ENCODE data around the gene OR7G1. TPM values are rescaled to one million over a fixed set of nuclear protein-coding genes. Genes with fewer than 3 reads are reported as not detected.
"Not testable (repeated sequence)": the region's sequence is repeated elsewhere in the genome, so short reads cannot be mapped to it uniquely, and the experiment has no call there.

The OR7G1 gene
- total RNA-seq, 1 experiment from 2014 or later: not detected

DNA sequence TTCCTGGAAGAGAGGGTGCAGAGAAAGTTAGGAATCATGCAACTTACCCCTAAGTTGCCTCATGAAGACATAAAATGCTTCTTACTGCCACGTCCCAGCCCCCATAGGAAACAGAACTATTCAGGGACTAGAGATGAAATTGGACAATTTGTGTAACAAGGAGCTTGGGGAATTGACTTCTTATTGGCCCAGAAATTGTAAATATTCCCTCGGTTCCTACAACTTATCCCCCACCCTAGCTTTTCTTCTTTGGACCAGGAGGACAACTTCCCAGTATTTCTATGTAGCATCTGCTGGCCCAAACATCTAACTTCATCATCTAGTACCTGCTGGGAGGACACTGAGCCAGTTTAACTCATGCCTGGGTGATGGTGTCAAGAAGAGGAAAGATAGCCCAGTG is 28.8 kb downstream of the OR7G1 start, which contains the start of gene OR1M1:
OR1M1 (plus strand) TSS at position 301 of the 400 bp plus-strand sequence. CDS start 6,184 bp downstream, outside the sequence.
- DNase-seq (ENCODE audit: extremely low read depth, low read depth): no peak

DNA sequence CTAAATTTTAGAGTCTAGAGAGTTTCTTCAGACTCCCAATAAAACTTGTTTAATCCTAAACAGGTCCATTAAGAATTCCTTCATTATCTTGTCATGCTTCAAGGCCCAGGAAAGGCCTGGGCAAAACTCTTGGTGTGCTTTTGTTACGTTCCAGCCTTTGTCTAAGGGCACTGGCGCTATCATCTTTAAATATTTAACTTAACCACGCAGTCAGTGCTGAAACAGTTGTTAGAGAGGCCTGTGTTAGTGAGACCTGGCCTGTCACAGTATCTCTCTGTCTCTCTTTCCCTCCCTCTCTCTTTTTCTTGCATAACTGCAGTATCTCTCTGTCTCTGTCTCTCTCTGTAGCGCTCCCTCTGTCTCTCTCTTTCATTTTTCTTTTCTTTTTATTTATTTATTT is 36.9 kb downstream of the OR7G1 start:
- no peak for DNase-seq (ENCODE audit: extremely low read depth, low read depth)

GRCh38 chr19:9076901-9077300 is 38.7 kb downstream of the OR7G1 start:
- DNase-seq (ENCODE audit: extremely low read depth, low read depth): no peak

GRCh38 chr19:9075064-9075949 is 40.3 kb downstream of the OR7G1 start:
- DNase-seq (ENCODE audit: extremely low read depth, low read depth): peak; percentile 45

DNA sequence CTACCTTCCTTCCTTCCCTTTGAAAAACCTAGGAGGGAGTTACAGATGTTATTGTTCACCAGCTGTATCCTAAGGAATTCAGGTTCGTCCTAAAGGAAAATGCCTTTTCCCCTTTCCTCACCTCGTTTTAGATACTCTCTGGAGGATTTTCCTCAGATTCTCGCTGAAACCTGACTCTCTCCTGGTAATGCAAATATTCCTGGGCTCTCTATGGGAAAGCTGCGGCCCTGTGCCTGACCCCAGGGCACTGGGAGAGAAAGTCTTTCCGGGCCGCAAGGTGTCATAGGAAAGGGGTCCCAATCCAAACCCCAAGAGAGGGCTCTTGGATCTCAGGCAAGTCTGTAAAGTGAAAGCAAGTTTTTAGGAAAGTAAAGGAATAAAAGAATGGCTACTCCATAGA is 41.8 kb downstream of the OR7G1 start:
- DNase-seq (ENCODE audit: extremely low read depth, low read depth): no peak

DNA sequence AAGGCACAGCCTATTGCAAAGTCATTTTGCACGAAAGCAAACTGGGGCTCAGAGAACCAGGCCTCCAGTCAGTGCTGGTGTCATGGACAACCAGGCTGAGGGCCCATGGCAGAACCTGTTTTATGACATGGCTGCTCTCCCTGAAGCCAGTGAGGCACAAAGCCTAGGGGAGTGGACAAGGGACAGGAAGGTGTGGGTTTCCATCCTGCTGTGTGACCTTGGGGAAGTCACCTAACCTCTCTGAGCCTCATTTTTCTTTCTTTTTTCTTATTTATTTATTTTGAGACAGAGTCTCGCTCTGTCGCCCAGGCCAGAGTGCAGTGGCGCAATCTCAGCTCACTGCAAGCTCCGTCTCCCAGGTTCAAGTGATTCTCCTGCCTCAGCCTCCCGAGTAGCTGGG is 43.8 kb downstream of the OR7G1 start:
- not testable (repeated sequence) for DNase-seq (ENCODE audit: extremely low read depth, low read depth)

- no peak for DNase-seq (ENCODE audit: extremely low read depth, low read depth)
Measured at GRCh38 chr19:9070066-9070465, 45.5 kb downstream of the OR7G1 start.

DNA sequence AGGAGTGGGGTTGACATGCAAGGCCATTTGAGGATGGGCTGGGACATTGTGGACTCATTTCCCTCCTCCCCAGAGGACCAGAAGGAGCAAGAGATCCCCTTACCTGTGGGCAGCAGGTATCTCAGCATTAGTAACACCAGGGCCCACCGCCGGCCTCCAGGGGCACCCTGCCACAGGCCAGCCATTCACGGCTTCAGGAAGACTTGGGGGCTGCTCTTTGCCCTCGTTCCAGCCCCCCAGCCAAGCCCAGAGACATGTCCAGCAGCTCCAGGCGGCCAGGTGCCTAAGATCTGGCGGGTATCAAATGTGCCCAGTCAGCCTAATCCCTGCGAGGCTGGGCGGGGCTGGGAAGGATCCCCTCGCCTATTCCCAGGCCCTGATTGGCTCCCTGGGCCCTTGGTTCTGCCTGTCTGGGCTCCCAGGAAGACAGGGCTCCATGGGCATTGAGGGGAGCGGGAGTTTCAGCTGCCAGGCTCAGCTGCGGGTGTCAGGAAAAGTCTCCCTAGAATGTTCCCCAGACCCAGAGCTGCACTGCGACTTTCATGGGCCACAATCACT is 50.0 kb downstream of the OR7G1 start:
- no peak for DNase-seq (ENCODE audit: extremely low read depth, low read depth)

Small RNAs within 50 kb of the gene (small RNA-seq; reads per million reads assigned to genes)
- gene OR1M4P: 0 reads per million in 2 experiments

Other genes starting within 250 kb of the OR7G1 start
- under 0.01 TPM in 1 of 2 replicates, not detected in the other for gene MUC16, start 105.4 kb downstream of the OR7G1 start, total RNA-seq (2014; rRNA removed; shearing (Covaris generic))
- gene OR1M1, start 28.7 kb downstream of the OR7G1 start, total RNA-seq (2014; rRNA removed; shearing (Covaris generic)): not detected in 2 replicates
- not detected in 2 replicates for gene OR7G2, start 8.3 kb downstream of the OR7G1 start, total RNA-seq (2014; rRNA removed; shearing (Covaris generic))
- not detected in 2 replicates for gene OR7G3, start 11.2 kb upstream of the OR7G1 start, total RNA-seq (2014; rRNA removed; shearing (Covaris generic))
- 18.8 and 21.6 TPM in 2 replicates for gene ZNF317, start 24.6 kb upstream of the OR7G1 start, total RNA-seq (2014; rRNA removed; shearing (Covaris generic))
- gene OR7D2, start 63.2 kb upstream of the OR7G1 start, total RNA-seq (2014; rRNA removed; shearing (Covaris generic)): 0.05 TPM in 1 of 2 replicates, not detected in the other
- gene OR7D4, start 103.8 kb upstream of the OR7G1 start, total RNA-seq (2014; rRNA removed; shearing (Covaris generic)): not detected in 2 replicates
- gene OR7E24, start 135.2 kb upstream of the OR7G1 start, total RNA-seq (2014; rRNA removed; shearing (Covaris generic)): not detected in 2 replicates
- 6.0 and 6.9 TPM in 2 replicates for gene ZNF699, start 194.1 kb upstream of the OR7G1 start, total RNA-seq (2014; rRNA removed; shearing (Covaris generic))
- 18.6 and 23.7 TPM in 2 replicates for gene ZNF559, start 208.4 kb upstream of the OR7G1 start, total RNA-seq (2014; rRNA removed; shearing (Covaris generic))
- gene ZNF177, start 247.2 kb upstream of the OR7G1 start, total RNA-seq (2014; rRNA removed; shearing (Covaris generic)): 3.7 and 5.7 TPM in 2 replicates

Data from NCI-H460 (cell line).